C4-2B (cell line): ENCODE data around the gene POU2F1.

Experiments
- CTCF ChIP-seq: fragments of 450-650 bp; conservative IDR thresholded peaks from 2 replicates; pipeline ENCODE4 v1.5.1; 2017; ENCODE audit warnings: mild to moderate bottlenecking
- ZFX ChIP-seq: fragments of 450-650 bp; IDR thresholded peaks from 2 replicates; pipeline ENCODE4 v1.6.1; 2017

DNA sequence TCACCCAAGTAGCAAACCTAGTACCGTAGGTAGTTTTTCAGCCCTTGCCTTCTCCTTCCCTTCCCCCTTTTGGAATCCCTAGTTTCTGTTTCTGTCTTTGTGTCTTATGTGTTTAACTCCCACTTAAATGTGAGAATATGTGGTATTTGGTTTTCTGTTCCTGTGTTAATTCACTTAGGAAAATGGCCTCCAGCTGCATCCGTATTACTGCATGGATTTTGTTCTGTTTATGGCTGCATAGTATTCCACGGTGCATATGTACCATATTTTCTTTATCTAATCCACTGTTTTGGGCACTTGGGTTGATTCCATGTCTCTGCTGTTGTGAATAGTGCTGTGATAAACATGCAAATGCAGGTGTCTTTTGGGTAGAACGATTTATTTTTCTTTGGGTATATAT lies 138.6 kb downstream of the POU2F1 start:
- TF ChIP-seq CTCF (no peak), ZFX (no peak)
